GM12878 (cell line): ENCODE measurements around the gene RAP1GAP2. TPM values are rescaled to one million over a fixed set of nuclear protein-coding genes. Genes with fewer than 3 reads are reported as not detected.

Experiments
- ATAC-seq: fragments of 200-7000 bp; cut with Tn5 transposase; 3 replicates; pipeline ENCODE4 v1.9.1; 2020; ENCODE audit warnings: mild to moderate bottlenecking, moderate library complexity
- BruUV-seq: library from RNA; stranded (reverse); fragments of 400-500 nt; replicated peaks from 2 replicates; lab custom pipeline; 2021; lab: Mats Ljungman, UMichigan
- CTCF ChIA-PET: fragments of 300-600 bp; sonication (Branson Sonifier 250); formaldehyde crosslinking; extraction: SDS; loops from one replicate; lab custom pipeline; 2021; ENCODE audit warnings: inconsistent platforms; lab: Yijun Ruan, JAX
- POLR2A ChIA-PET: fragments of 350-600 bp; formaldehyde crosslinking; extraction: SDS; loops from one replicate; lab custom pipeline; 2021; ENCODE audit warnings: inconsistent platforms; lab: Charles Lee
- RAD21 ChIA-PET: fragments of 300-600 bp; sonication (Branson Sonifier 250); formaldehyde crosslinking; loops from one replicate; lab custom pipeline; 2023; ENCODE audit warnings: antibody characterized with exemption; ENCODE audit not compliant: unreplicated experiment; lab: Charles Lee
- SMC1A ChIA-PET: fragments of 300-600 bp; sonication (Branson Sonifier 250); formaldehyde crosslinking; loops from one replicate; lab custom pipeline; 2023; ENCODE audit not compliant: unreplicated experiment, uncharacterized antibody; lab: Charles Lee
- DNase-seq: peaks from one replicate; pipeline ENCODE4 v3.0.0-alpha.2; 2011; ENCODE audit warnings: low read depth, low spot score
- FAIRE-seq: peaks from 3 replicates; lab custom pipeline; 2011; peaks lifted over from hg19 to GRCh38; lab: Jason Lieb, UNC
- H2AFZ ChIP-seq: 2 replicates; pipeline ENCODE4 v1.6.0; 2011; ENCODE audit warnings: low read depth, low read length, control low read depth; ENCODE audit not compliant: control insufficient read depth
- H3K27ac ChIP-seq: 2 replicates; pipeline ENCODE4 v1.5.1; 2011; ENCODE audit warnings: control low read depth; ENCODE audit not compliant: control insufficient read depth, insufficient read depth
- H3K27me3 ChIP-seq, 2 experiments: replicated peaks in 1 of 2; 2 replicates each; pipeline versions ENCODE4 v1.6.0 to v1.6.1; 2011; ENCODE audit warnings: low read length in 1 of 2; ENCODE audit not compliant: control insufficient read depth in 2 of 2, insufficient read depth in 2 of 2
- H3K36me3 ChIP-seq, 2 experiments: 2 replicates each; pipeline ENCODE4 v1.5.1; 2011; ENCODE audit warnings: low read length in 1 of 2; ENCODE audit not compliant: control insufficient read depth in 2 of 2, insufficient read depth in 2 of 2
- H3K4me1 ChIP-seq: 2 replicates; pipeline ENCODE4 v1.6.1; 2011; ENCODE audit warnings: mild to moderate bottlenecking, low read length, moderate library complexity, mixed read lengths; ENCODE audit not compliant: control insufficient read depth, insufficient read depth
- H3K4me2 ChIP-seq: 2 replicates; pipeline ENCODE4 v1.6.0; 2011; ENCODE audit warnings: control low read depth; ENCODE audit not compliant: control insufficient read depth, insufficient read depth
- H3K4me3 ChIP-seq: fragments of 200-600 bp; sonication (generic); 2 replicates; pipeline ENCODE4 v1.5.1; 2016
- H3K79me2 ChIP-seq: 2 replicates; pipeline ENCODE4 v1.6.0; 2011; ENCODE audit warnings: low read length; ENCODE audit not compliant: control insufficient read depth, insufficient read depth
- H3K9ac ChIP-seq: 2 replicates; pipeline ENCODE4 v1.8.0; 2011; ENCODE audit warnings: low read length, control low read depth, mixed read lengths; ENCODE audit not compliant: control insufficient read depth, insufficient read depth
- H3K9me3 ChIP-seq: replicated peaks from 3 replicates; pipeline ENCODE4 v1.5.1; 2011; ENCODE audit warnings: mild to moderate bottlenecking, low read length; ENCODE audit not compliant: control insufficient read depth, insufficient read depth
- H4K20me1 ChIP-seq: 2 replicates; pipeline ENCODE4 v1.6.0; 2011; ENCODE audit not compliant: control insufficient read depth, insufficient read depth
- ASH2L ChIP-seq: fragments of 300-600, 200-600 bp; sonication (generic); IDR thresholded peaks from 2 replicates; pipeline ENCODE4 v1.6.1; 2017; ENCODE audit warnings: low read depth, mild to moderate bottlenecking, borderline replicate concordance
- BACH1 ChIP-seq: fragments of 450-650 bp; IDR thresholded peaks from 2 replicates; pipeline ENCODE4 v1.6.1; 2017; ENCODE audit warnings: mild to moderate bottlenecking, borderline replicate concordance
- CREM ChIP-seq: IDR thresholded peaks from 2 replicates; pipeline ENCODE4 v1.6.1; 2014; ENCODE audit warnings: antibody characterized with exemption, low read depth
- DPF2 ChIP-seq: fragments of 450-650 bp; IDR thresholded peaks from 2 replicates; pipeline ENCODE4 v1.6.1; 2017; ENCODE audit warnings: mild to moderate bottlenecking
- FOS ChIP-seq: IDR thresholded peaks from 3 replicates; pipeline ENCODE4 v1.6.1; 2011; ENCODE audit warnings: borderline replicate concordance; ENCODE audit not compliant: insufficient read length; ENCODE audit errors: extremely low read depth
- HDAC2 ChIP-seq: fragments of 200-600 bp; sonication (generic); IDR thresholded peaks from 2 replicates; pipeline ENCODE4 v1.6.1; 2017
- HDGF ChIP-seq: fragments of 450-650 bp; IDR thresholded peaks from 2 replicates; pipeline ENCODE4 v1.6.1; 2016; ENCODE audit warnings: antibody characterized with exemption
- IRF4 ChIP-seq: IDR thresholded peaks from 2 replicates; pipeline ENCODE4 v1.6.1; 2011; ENCODE audit warnings: low read depth, low read length
- KAT2A ChIP-seq: conservative IDR thresholded peaks from 2 replicates; pipeline ENCODE4 v1.6.1; 2011; ENCODE audit warnings: low read depth, low read length; ENCODE audit not compliant: control insufficient read depth
- MYB ChIP-seq: fragments of 150-350 bp; IDR thresholded peaks from 2 replicates; pipeline ENCODE4 v1.6.1; 2014; ENCODE audit warnings: mild to moderate bottlenecking, low read depth, low read length, borderline replicate concordance
- NFIC ChIP-seq: IDR thresholded peaks from 2 replicates; pipeline ENCODE4 v1.6.1; 2012; ENCODE audit warnings: low read depth, mild to moderate bottlenecking, inconsistent platforms, low read length, moderate library complexity
- PAX5 ChIP-seq: IDR thresholded peaks from 2 replicates; pipeline ENCODE4 v1.6.1; 2011; ENCODE audit warnings: low read depth, low read length, borderline replicate concordance
- POLR2A ChIP-seq: IDR thresholded peaks from 2 replicates; pipeline ENCODE4 v1.6.1; 2011; ENCODE audit warnings: low read depth, mild to moderate bottlenecking, low read length
- SPI1 ChIP-seq: IDR thresholded peaks from 2 replicates; pipeline ENCODE4 v1.6.1; 2011; ENCODE audit warnings: low read depth, mild to moderate bottlenecking, low read length, moderate library complexity, borderline replicate concordance; ENCODE audit not compliant: insufficient read depth
- SUZ12 ChIP-seq: fragments of 200-600 bp; sonication (generic); IDR thresholded peaks from one replicate; pipeline ENCODE4 v1.6.1; 2018; ENCODE audit warnings: antibody characterized with exemption, mild to moderate bottlenecking; ENCODE audit not compliant: unreplicated experiment
- TCF3 ChIP-seq: IDR thresholded peaks from 2 replicates; pipeline ENCODE4 v1.6.1; 2012; ENCODE audit warnings: low read depth, mild to moderate bottlenecking, low read length, borderline replicate concordance; ENCODE audit not compliant: insufficient read depth
- ZNF622 ChIP-seq: fragments of 450-650 bp; IDR thresholded peaks from 2 replicates; pipeline ENCODE4 v1.6.1; 2017; ENCODE audit warnings: mild to moderate bottlenecking, inconsistent platforms
- WGBS: methylation state at CpG from one replicate; pipeline ENCODE4 v1.1.6; 2016; ENCODE audit warnings: low lambda C conversion rate; ENCODE audit not compliant: insufficient replicate concordance, insufficient coverage; ENCODE audit errors: missing lambda C conversion rate; 5-methylcytosine and 5-hydroxymethylcytosine counted together
- in situ Hi-C: fragments of 300-500 bp; cut with MboI; formaldehyde crosslinking; loops from 9 replicates; pipeline ENCODE4 v1.14.3; 2018; ENCODE audit warnings: mixed read lengths
- intact Hi-C: fragments of 100-400 bp; cut with micrococcal nuclease; formaldehyde crosslinking; loops from one replicate; pipeline ENCODE4 v1.14.2; 2022; ENCODE audit not compliant: unreplicated experiment
- polyA plus RNA-seq, 11 experiments: library from polyadenylated mRNA; depleted of rRNA in 4 of 11; unstranded in 6 of 11; stranded (reverse) in 5 of 11; fragments of >200 nt; fragmentation: Nextera tagmentation in 4 of 11; fragmentation: Illumina TruSeq in 1 of 11; extraction: Ambion mirVana in 4 of 11; extraction: Trizol in 1 of 11; gene quantifications; 1 replicate in 1 of 11; 2 replicates in 10 of 11; pipeline versions ENCODE4 v1.2.1 to v1.2.3, GENCODE V29; 2011 to 2016; ENCODE audit warnings: inconsistent platforms in 2 of 11, missing spikeins in 2 of 11, low read depth in 1 of 11
- total RNA-seq, 4 experiments: library from RNA; depleted of rRNA in 3 of 4; stranded (reverse); fragments of >200 nt in 3 of 4; fragmentation: Illumina TruSeq in 1 of 4; extraction: Trizol in 1 of 4; gene quantifications; 2 replicates each; pipeline versions ENCODE4 v1.2.1 to v1.2.3, GENCODE V29; 2013 to 2021
- TF ChIP-seq, protein P1 (sequence below): fragments of 450-650 bp; IDR thresholded peaks from 2 replicates; pipeline ENCODE4 v1.6.1; 2016; ENCODE audit warnings: mild to moderate bottlenecking
- TF ChIP-seq, protein P2 (sequence below): IDR thresholded peaks from 2 replicates; pipeline ENCODE4 v1.6.1; 2011; ENCODE audit warnings: borderline replicate concordance, low read depth, mild to moderate bottlenecking, moderate library complexity, mixed read lengths, low read length; ENCODE audit not compliant: insufficient read depth; ENCODE audit errors: extremely low read length

RAP1GAP2 gene
- total and polyA plus RNA-seq, 10 of the 15 experiments (the other 5 are each of a cell fraction or from before 2014, with no cell fraction given): 0.03 to 0.95 (median 0.49) TPM; not detected in 2

GRCh38 chr17:2977157-2977556 lies 180.9 kb downstream of the RAP1GAP2 start:
- H3K36me3 ChIP-seq: no peaks in the 10 kb centered on the region
- RAD21 ChIA-PET: no interaction called here
- H4K20me1 ChIP-seq: no peaks in the 10 kb centered on the region
- FAIRE-seq (no peak), DNase-seq (no peak), ATAC-seq (no peak)
- no peaks in the 10 kb centered on the region for H3K79me2 ChIP-seq
- no peak overlapping the region for H3K9ac ChIP-seq
- in situ Hi-C loops (no loop called here), intact Hi-C loops (no loop called here)
- no peak overlapping the region for H2AFZ ChIP-seq
- BruUV-seq: no TSS peak
- no peaks in the 10 kb centered on the region; a peak in 1 of 4 replicates for H3K27me3 ChIP-seq
- CTCF ChIA-PET: no interaction called here
- no peaks in the 10 kb centered on the region for H3K4me1 ChIP-seq
- H3K9me3 ChIP-seq: no peaks in the 10 kb centered on the region
- POLR2A ChIA-PET: no interaction called here
- no peak overlapping the region for H3K4me3 ChIP-seq
- no peak for TF ChIP-seq BACH1
- no peak overlapping the region for H3K4me2 ChIP-seq
- WGBS: 60% methylated on average over 3 of the region's 3 CpGs
- no peak overlapping the region for H3K27ac ChIP-seq
- SMC1A ChIA-PET: no interaction called here

DNA sequence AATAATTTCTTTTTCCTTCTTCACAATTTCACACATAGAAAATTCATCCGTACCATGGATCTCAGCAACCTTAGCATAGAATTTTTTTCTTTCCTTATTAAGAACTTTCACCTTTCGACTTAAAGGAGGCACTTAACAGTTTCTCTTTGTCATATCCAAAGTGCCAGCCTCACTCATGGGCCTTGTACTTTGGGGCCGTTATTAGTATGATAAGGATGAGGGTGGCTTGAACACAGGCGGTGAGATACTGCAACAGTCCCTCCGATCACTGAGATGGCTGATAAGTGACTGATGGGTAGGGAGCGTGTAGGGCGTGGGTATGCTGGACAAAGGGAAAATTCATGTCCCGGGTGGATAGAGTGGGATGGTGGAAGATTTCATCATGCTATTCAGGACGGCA lies 181.9 kb downstream of the RAP1GAP2 start:
- FAIRE-seq (no peak), DNase-seq (no peak), ATAC-seq (no peak)
- 32% methylated on average over 9 of the region's 9 CpGs for WGBS
- Histone ChIP-seq H3K4me1 (no peaks in the 10 kb centered on the region), H3K36me3 (no peaks in the 10 kb centered on the region), H3K27ac (no peak overlapping the region), H3K9me3 (no peaks in the 10 kb centered on the region), H3K79me2 (no peaks in the 10 kb centered on the region), H4K20me1 (no peaks in the 10 kb centered on the region), H3K27me3 (no peaks in the 10 kb centered on the region; a peak in 1 of 4 replicates), H3K4me2 (no peak overlapping the region), H2AFZ (no peak overlapping the region), H3K4me3 (no peak overlapping the region), H3K9ac (no peak overlapping the region)
- intact Hi-C loops: no loop called here
- ChIA-PET POLR2A (no interaction called here), SMC1A (no interaction called here), RAD21 (interaction anchor here (0.7 kb wide), 1 partner anchor 34 kb away, joined by 3 read pairs; no protein-coding TSS in a partner anchor), CTCF (no interaction called here)
- BruUV-seq: no TSS peak
- in situ Hi-C loops: no loop called here
- no peak for TF ChIP-seq NFIC
- no peak for TF ChIP-seq FOS
- no peak for TF ChIP-seq PAX5
- TF ChIP-seq IRF4: no peak
- TF ChIP-seq HDAC2: no peak
- no peak for TF ChIP-seq ASH2L
- TF ChIP-seq ZNF622: no peak
- TF ChIP-seq TCF3: no peak
- TF ChIP-seq, protein P1, sequence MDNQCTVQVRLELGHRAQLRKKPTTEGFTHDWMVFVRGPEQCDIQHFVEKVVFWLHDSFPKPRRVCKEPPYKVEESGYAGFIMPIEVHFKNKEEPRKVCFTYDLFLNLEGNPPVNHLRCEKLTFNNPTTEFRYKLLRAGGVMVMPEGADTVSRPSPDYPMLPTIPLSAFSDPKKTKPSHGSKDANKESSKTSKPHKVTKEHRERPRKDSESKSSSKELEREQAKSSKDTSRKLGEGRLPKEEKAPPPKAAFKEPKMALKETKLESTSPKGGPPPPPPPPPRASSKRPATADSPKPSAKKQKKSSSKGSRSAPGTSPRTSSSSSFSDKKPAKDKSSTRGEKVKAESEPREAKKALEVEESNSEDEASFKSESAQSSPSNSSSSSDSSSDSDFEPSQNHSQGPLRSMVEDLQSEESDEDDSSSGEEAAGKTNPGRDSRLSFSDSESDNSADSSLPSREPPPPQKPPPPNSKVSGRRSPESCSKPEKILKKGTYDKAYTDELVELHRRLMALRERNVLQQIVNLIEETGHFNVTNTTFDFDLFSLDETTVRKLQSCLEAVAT: no peak
- no peak for TF ChIP-seq SUZ12
- TF ChIP-seq SPI1: no peak
- TF ChIP-seq, protein P2, sequence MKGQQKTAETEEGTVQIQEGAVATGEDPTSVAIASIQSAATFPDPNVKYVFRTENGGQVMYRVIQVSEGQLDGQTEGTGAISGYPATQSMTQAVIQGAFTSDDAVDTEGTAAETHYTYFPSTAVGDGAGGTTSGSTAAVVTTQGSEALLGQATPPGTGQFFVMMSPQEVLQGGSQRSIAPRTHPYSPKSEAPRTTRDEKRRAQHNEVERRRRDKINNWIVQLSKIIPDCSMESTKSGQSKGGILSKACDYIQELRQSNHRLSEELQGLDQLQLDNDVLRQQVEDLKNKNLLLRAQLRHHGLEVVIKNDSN: no peak
- TF ChIP-seq MYB: no peak
- TF ChIP-seq KAT2A: no peak
- TF ChIP-seq POLR2A: no peak
- TF ChIP-seq HDGF: no peak
- TF ChIP-seq DPF2: no peak
- no peak for TF ChIP-seq CREM
- no peak for TF ChIP-seq BACH1
